Lung (tissue), 16 donors: Measurements from ENCODE around the gene FLOT1. TPM values are rescaled to one million over a fixed set of nuclear protein-coding genes. Genes with fewer than 3 reads are reported as not detected.

ENCODE experiments used
- ATAC-seq: fragments of 200-7000 bp; cut with Tn5 transposase; one replicate; pipeline ENCODE4 v1.9.1; 2020; ENCODE audit warnings: moderate number of reproducible peaks; ENCODE audit not compliant: insufficient read depth, low FRiP score
- DNase-seq, 3 donors: peaks; one replicate each; pipeline ENCODE4 v3.0.0-alpha.2; 2013 to 2017
- H3K27ac ChIP-seq, 2 donors: one replicate each; pipeline ENCODE4 v1.5.1; 2013; ENCODE audit warnings: mild to moderate bottlenecking in 2 of 2, moderate library complexity in 2 of 2, control low read depth in 1 of 2, inconsistent platforms in 1 of 2, low read depth in 1 of 2, low read length in 1 of 2
- H3K27me3 ChIP-seq, 3 donors: one replicate each; pipeline ENCODE4 v1.5.1; 2013; ENCODE audit warnings: low read length in 2 of 3; ENCODE audit not compliant: control insufficient read depth in 3 of 3, insufficient read depth in 3 of 3
- H3K36me3 ChIP-seq, 4 donors: one replicate each; pipeline ENCODE4 v1.5.1; 2013; ENCODE audit warnings: low read length in 4 of 4, mild to moderate bottlenecking in 1 of 4, moderate library complexity in 1 of 4; ENCODE audit not compliant: control insufficient read depth in 4 of 4, insufficient read depth in 4 of 4
- H3K4me1 ChIP-seq, 5 donors: one replicate each; pipeline ENCODE4 v1.5.1; 2013; ENCODE audit warnings: low read length in 5 of 5, mild to moderate bottlenecking in 2 of 5, moderate library complexity in 1 of 5; ENCODE audit not compliant: control insufficient read depth in 5 of 5, insufficient read depth in 5 of 5
- H3K4me3 ChIP-seq: one replicate; pipeline ENCODE4 v1.5.1; 2013; ENCODE audit warnings: mild to moderate bottlenecking, control low read depth, moderate library complexity
- H3K9ac ChIP-seq, 2 donors: one replicate each; pipeline ENCODE4 v1.5.1; 2013; ENCODE audit warnings: low read length in 2 of 2, control low read depth in 1 of 2; ENCODE audit not compliant: insufficient read depth in 1 of 2
- H3K9me3 ChIP-seq, 4 donors: one replicate each; pipeline ENCODE4 v1.5.1; 2013; ENCODE audit warnings: low read length in 3 of 4, mild to moderate bottlenecking in 1 of 4, moderate library complexity in 1 of 4; ENCODE audit not compliant: control insufficient read depth in 4 of 4, insufficient read depth in 3 of 4
- WGBS, 2 donors: extraction: QIAGEN DNeasy Blood & Tissue Kit; methylation state at CpG; one replicate each; pipeline ENCODE4 v1.1.7; 2013; 5-methylcytosine and 5-hydroxymethylcytosine counted together
- long read RNA-seq, 5 donors: transcript quantifications; one replicate each; lab custom pipeline, GENCODE V29; 2026
- polyA plus RNA-seq, 2 donors: library from polyadenylated mRNA; stranded (reverse); fragments of 200-250 nt; gene quantifications; one replicate each; pipeline ENCODE4 v1.2.1, GENCODE V29; 2013
- total RNA-seq, 2 donors: library from RNA; depleted of rRNA in 1 of 2; stranded (reverse); fragments of >200 nt in 1 of 2; gene quantifications; one replicate each; pipeline ENCODE4 v1.2.1, GENCODE V29; 2014 to 2021
- TF ChIP-seq, protein P1 (sequence below): IDR thresholded peaks from 2 replicates; pipeline ENCODE4 v1.5.1; 2012; ENCODE audit warnings: mild to moderate bottlenecking; ENCODE audit errors: control extremely low read depth, extremely low read depth
- donor health status: control.
- donor health status: control.
- donor health status: Bipolar disorder and iron deficiency.
- donor health status: healthy.
- donor health status: DM: yes; HTN: yes; CAD: no.

FLOT1 gene, protein sequence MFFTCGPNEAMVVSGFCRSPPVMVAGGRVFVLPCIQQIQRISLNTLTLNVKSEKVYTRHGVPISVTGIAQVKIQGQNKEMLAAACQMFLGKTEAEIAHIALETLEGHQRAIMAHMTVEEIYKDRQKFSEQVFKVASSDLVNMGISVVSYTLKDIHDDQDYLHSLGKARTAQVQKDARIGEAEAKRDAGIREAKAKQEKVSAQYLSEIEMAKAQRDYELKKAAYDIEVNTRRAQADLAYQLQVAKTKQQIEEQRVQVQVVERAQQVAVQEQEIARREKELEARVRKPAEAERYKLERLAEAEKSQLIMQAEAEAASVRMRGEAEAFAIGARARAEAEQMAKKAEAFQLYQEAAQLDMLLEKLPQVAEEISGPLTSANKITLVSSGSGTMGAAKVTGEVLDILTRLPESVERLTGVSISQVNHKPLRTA
- total RNA-seq (100 to 1,000 TPM in 1 of 2 donors, 10 to 100 TPM in 1; 88.0 to 171 TPM), polyA plus RNA-seq (100 to 1,000 TPM; 205 to 474 TPM)
- long read RNA-seq, donor 1, transcript FLOT1-201 (13 exons, 1,912 nt): major isoform, 25 of 80 reads
- long read RNA-seq, donor 1, partial matches to known transcripts: 48 of 80 reads
- long read RNA-seq, donor 1, other reads (novel, unspliced or antisense): 5 of 80 reads
- long read RNA-seq, donor 2, transcript FLOT1-201 (13 exons, 1,912 nt): major isoform, 7 of 32 reads
- long read RNA-seq, donor 2, partial matches to known transcripts: 21 of 32 reads
- long read RNA-seq, donor 2, other reads (novel, unspliced or antisense): 0 of 32 reads
- long read RNA-seq, donor 3, transcript FLOT1-201 (13 exons, 1,912 nt): major isoform, 10 of 35 reads
- long read RNA-seq, donor 3, partial matches to known transcripts: 22 of 35 reads
- long read RNA-seq, donor 3, other reads (novel, unspliced or antisense): 0 of 35 reads
- long read RNA-seq, donor 4, transcript FLOT1-201 (13 exons, 1,912 nt): major isoform, 7 of 29 reads
- long read RNA-seq, donor 4, partial matches to known transcripts: 19 of 29 reads
- long read RNA-seq, donor 4, other reads (novel, unspliced or antisense): 0 of 29 reads
- long read RNA-seq, donor 5, transcript FLOT1-211 (2 exons, 1,001 nt): minor isoform, 5 of 65 reads
- long read RNA-seq, donor 5, transcript FLOT1-201 (13 exons, 1,912 nt): major isoform, 22 of 65 reads
- long read RNA-seq, donor 5, partial matches to known transcripts: 37 of 65 reads
- long read RNA-seq, donor 5, other reads (novel, unspliced or antisense): 0 of 65 reads

DNA sequence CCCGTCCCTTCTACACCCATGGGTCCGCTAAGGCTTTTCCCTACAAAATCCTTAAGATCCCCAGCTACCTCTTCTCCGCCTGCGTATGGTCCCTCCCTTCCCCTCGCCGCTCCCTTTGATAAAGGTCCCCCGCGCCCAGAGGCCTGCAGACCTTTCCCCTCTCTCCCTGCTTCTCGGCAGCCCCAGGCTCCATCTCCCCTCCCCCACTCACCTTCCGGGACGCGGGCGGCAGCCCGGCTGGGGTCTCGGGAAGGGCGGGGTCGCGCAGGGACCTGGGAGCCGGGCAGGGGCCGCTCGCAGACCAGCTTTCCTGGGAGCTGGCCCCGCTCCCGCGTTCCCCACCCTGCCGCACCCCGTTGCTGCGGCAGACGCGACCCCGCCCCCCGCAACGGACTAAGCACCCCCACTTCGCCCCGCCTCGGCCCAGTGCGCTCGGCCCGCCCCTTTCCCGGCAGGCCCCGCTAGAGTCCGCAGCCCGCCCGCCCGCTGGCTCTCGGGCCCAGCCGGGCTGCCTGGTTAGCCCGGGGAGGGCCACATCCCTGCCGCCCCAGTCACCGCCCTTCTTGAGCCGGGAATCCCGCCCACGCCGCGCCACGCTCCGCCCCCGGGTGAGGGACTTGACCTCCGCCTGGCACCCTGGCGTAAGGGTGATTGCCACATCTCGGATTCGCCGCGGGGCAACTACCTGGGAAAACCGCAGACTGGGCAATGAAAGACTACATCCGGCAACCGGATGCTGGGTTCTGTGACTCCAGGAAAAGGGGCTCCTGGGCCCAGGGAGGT lies at the start of gene FLOT1:
TSS of gene FLOT1 (minus strand) at position 372 of the 783 bp plus-strand sequence. CDS start 498 bp downstream, outside the sequence.
- Histone ChIP-seq H3K9ac (peak within 1 kb of the TSS; percentile 87 to 94), H3K27ac (peak within 1 kb of the TSS; percentile 95 to 98), H3K4me1 (peaks cover 0 to 32% (median 11%) of the 10 kb centered on the region in 5 donors), H3K9me3 (no peaks in the 10 kb centered on the region), H3K4me3 (peak within 1 kb of the TSS; percentile 74), H3K36me3 (peaks cover 4 to 27% (median 15%) of the 10 kb centered on the region in 4 donors), H3K27me3 (no peaks in the 10 kb centered on the region)
- ATAC-seq (peak; percentile 93), DNase-seq (peak; percentile 93 to 95 (median 93))
- TF ChIP-seq, protein P1, sequence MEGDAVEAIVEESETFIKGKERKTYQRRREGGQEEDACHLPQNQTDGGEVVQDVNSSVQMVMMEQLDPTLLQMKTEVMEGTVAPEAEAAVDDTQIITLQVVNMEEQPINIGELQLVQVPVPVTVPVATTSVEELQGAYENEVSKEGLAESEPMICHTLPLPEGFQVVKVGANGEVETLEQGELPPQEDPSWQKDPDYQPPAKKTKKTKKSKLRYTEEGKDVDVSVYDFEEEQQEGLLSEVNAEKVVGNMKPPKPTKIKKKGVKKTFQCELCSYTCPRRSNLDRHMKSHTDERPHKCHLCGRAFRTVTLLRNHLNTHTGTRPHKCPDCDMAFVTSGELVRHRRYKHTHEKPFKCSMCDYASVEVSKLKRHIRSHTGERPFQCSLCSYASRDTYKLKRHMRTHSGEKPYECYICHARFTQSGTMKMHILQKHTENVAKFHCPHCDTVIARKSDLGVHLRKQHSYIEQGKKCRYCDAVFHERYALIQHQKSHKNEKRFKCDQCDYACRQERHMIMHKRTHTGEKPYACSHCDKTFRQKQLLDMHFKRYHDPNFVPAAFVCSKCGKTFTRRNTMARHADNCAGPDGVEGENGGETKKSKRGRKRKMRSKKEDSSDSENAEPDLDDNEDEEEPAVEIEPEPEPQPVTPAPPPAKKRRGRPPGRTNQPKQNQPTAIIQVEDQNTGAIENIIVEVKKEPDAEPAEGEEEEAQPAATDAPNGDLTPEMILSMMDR: no peak
- 1% methylated on average over 43 to 66 of the region's 66 CpGs for WGBS, 2 donors

DNA sequence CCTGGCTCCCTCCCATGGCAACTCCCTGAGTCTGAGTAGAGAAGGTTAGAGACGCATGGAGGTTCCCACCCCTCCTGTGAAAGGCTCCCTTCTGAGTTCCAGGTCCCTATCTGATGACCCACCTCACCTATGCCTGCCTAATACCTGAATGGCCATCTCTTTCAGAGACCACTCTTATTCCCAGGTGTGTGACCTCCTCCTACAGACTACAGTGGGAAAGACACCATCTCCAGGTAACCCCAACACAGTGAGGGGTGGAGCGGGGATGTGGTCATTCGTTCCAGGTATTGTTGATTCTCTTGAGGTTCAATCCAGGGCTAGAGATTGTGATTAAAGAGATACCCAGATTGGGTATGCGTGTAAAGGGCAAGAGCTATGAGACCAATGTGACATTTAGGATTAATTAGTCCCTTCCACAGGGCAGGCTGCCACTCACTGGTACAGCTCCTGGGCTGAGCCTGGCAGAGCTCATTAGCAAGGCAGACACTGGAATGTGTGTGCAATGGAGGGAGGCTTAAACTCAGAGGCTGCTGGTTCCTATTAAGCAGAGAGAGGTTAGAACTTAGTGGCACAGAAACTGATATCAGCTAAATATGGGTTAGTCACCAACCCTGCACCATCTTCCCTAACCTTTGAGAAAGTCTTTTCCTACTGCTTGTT lies 48.4 kb upstream of the FLOT1 start:
- TF ChIP-seq, protein P1: no peak
- ATAC-seq (no peak), DNase-seq (no peak)
- H3K27ac ChIP-seq: no peak overlapping the region
- 74 to 97% methylated on average over 4 of the region's 4 CpGs for WGBS, 2 donors
- no peaks in the 10 kb centered on the region for H3K9me3 ChIP-seq
- H3K4me1 ChIP-seq: peaks cover 0 to 4% (median 0%) of the 10 kb centered on the region in 5 donors
- H3K27me3 ChIP-seq: no peaks in the 10 kb centered on the region
- H3K9ac ChIP-seq: no peak overlapping the region
- no peaks in the 10 kb centered on the region for H3K36me3 ChIP-seq
- no peak overlapping the region for H3K4me3 ChIP-seq

DNA sequence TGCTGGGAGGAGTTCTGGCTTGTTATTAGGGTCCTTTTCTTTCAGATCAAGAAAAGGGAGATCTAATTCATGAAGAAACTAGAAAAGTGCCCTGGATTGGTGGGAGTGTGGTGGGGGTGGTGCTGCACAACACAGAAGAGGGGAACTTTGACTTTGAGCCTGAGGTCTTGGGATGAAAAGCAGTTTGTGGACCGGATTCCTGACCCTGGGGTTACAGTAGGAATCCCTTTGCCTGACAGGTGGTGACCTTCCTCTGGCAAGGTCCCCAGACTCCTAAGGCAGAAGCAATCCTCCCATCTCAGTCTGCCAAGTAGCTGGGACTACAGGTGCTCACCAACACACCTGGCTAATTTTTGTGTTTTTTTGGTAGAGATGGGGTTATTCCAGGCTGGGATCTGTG lies 47.1 kb upstream of the FLOT1 start:
- no peaks in the 10 kb centered on the region for H3K36me3 ChIP-seq
- H3K4me3 ChIP-seq: no peak overlapping the region
- ATAC-seq (no peak), DNase-seq (no peak)
- WGBS, 2 donors: 44 to 80% methylated on average over 1 of the region's 1 CpG
- H3K27ac ChIP-seq: no peak overlapping the region
- TF ChIP-seq, protein P1: no peak
- no peak overlapping the region for H3K9ac ChIP-seq
- peaks cover 0 to 4% (median 0%) of the 10 kb centered on the region in 5 donors for H3K4me1 ChIP-seq
- H3K27me3 ChIP-seq: no peaks in the 10 kb centered on the region
- H3K9me3 ChIP-seq: no peaks in the 10 kb centered on the region
